ENCODE data around the gene HOXA3.

- TF ChIP-seq CTCF (IDR thresholded peaks at IDR 0.05), result no peak
- TF ChIP-seq POLR2AphosphoS5 (IDR thresholded peaks at IDR 0.05), result no peak
- TF ChIP-seq EP300 (IDR thresholded peaks at IDR 0.05), result no peak
- TF ChIP-seq POLR2A (IDR thresholded peaks at IDR 0.05), result no peak
Measured at GRCh38 chr7:27124902-27125689, 27.3 kb downstream of the HOXA3 start.
